Activated gamma-delta T cell treated with Interleukin-2 at 50 U/mL for 16 hours (primary cell): ENCODE measurements around the gene CNDP1.
A peak's percentile ranks its signal among the peaks of the same experiment; 100 is the strongest.
"Not testable (repeated sequence)": the region's sequence is repeated elsewhere in the genome, so short reads cannot be mapped to it uniquely, and the experiment has no call there.

Experiments used
- DNase-seq: peaks from one replicate; pipeline ENCODE4 v3.0.0-alpha.2; 2020

Gene CNDP1

DNA sequence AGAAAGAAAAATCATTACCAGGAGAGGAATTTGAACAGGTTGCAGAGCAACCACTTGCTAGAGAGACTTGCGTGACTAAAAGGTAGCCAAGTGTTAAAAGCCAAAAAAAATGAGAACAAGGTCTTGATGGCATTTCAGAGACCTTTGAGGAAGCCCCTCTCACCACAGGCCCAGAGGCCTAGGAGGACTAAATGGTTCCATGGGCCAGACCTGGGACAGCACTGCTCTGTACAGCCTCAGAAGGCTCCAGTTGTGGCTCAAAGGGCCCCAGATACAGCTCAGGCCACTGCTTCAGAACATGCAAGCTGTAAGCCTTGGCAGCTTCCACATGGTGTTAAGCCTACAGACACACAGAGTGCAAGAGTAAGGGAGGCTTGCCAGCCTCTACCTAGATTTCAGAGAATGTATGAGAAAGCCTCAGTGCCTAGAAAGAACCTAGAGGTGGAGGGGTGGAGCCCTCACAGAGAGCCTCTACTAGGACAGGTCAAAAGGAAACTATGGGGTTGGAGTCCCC is 15.3 kb downstream of the CNDP1 start:
- no peak for DNase-seq

DNA sequence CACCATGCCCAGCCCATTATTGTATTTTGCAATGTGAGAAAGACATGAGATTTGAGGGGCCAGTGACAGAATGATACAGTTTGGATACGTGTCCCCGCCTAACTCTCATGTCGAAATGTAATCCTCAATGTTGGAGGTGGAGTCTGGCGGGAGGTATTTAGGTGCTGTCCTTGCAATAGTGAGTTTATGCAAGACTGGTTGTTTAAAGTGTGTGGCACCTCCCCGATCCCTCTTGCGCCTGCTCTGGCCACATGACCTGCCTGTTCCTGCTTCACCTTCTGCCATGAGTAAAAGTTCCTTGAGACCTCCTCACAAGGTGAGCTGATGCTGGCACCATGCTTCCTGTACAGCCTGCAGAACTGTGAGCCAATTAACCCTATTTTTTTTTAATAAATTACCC is 16.6 kb downstream of the CNDP1 start:
- no peak for DNase-seq

- no peak for DNase-seq
These were observed 17.2 kb downstream of the CNDP1 start for GRCh38 chr18:74551452-74551851.

- peak; percentile 71 for DNase-seq
These were observed 17.7 kb downstream of the CNDP1 start for GRCh38 chr18:74551936-74552555.

DNA sequence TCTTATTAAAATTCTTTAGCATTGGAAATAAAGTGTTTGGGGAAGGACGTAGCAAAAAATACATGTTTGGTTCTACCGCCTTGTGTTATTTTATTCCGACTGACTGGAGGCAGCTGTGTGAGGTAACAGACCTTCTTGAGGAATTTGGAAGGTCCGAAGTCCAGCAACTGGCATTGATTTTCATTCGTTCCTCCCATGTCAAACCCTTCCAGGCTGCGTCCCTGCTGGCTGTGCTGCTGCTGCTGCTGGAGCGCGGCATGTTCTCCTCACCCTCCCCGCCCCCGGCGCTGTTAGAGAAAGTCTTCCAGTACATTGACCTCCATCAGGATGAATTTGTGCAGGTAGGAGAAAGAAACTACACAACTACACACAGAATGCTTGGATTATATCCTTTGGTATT is 21.8 kb downstream of the CNDP1 start:
- no peak for DNase-seq

DNA sequence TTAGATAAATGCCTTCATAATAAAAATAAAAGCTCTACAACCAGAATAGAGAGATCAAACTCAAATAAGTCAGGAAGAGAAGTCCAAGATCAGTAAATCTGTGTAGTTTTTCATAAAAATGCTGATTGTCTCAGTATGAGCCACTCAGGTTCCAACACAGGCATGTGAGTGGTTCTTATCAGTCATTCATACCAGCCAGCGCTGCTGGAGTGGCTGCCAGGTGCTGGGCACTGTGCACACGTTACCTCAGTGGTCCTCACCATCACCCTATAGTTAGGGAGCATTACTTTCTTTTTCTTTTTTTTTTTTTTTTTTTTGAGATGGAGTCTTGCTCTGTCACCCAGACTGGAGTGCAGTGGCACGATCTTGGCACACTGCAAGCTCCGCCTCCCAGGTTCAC is 23.8 kb downstream of the CNDP1 start:
- no peak for DNase-seq

DNA sequence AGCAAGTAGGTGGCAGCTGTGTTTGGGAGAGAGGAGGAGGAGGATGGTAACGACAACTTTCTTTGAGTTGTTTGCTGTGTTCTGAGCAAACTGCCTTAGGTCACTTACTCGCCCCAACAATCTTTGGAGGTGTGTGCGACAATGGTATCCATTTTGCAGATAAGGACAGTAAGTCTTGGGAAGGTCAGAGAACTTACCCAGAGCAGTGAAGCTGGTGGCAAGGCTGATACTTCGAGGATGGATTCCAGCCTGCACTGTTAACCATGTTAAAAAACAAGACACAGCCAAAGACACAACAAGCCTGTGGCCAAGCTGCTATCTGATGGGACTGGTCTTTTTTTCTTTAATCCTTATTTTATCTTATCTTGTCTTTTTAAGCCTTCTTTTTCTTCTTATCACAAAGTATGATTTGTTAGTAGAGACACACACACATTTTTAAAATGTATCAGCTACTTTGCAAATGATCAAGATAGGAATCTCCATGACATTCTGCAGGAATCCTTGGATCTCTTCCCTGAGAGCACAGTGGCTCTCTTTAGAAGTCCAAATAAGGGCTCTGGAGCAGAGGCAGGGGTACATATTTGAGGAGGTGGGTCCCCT is 27.9 kb downstream of the CNDP1 start:
- DNase-seq: no peak

GRCh38 chr18:74562775-74563174 is 28.5 kb downstream of the CNDP1 start:
- no peak for DNase-seq

DNA sequence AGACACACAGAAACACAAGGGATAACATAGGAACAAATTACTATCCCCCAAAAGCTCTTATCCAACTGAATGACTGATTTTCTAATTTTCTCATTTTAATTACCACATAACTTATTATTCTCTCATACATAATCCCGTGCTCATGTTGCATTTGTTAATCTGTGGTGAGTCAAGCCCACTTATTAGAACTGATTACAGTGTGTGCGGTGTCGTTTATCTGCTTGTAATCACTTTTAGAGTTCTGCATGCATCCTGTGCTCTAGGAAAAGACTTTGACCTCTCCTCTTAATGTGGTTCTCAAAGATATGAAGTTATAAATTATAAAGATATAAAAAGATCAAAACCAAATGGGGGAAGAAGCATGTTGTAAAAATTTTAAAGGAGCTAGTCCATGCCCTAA is 29.7 kb downstream of the CNDP1 start:
- DNase-seq: no peak

- not testable (repeated sequence) for DNase-seq
These were observed 30.9 kb downstream of the CNDP1 start for GRCh38 chr18:74565164-74565563.

DNA sequence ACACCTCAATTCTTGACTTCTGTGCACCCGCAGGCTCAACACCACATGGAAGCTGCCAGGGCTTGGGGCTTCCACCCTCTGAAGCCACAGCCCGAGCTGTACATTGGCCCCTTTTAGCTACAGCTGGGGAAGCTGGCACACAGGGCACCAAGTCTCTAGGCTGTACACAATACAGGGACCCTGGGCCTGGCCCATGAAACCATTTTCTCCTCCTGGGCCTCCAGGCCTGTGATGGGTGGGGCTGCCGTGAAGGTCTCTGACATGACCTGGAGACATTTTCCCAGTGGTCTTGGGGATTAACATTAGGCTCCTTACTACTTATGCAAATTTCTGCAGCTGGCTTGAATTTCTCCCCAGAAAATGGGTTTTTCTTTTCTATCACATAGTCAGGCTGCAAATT is 31.7 kb downstream of the CNDP1 start:
- not testable (repeated sequence) for DNase-seq

- no peak for DNase-seq
These were observed 33.5 kb downstream of the CNDP1 start for GRCh38 chr18:74567822-74568221.

- no peak for DNase-seq
These were observed 35.1 kb downstream of the CNDP1 start for GRCh38 chr18:74569401-74569800.

DNA sequence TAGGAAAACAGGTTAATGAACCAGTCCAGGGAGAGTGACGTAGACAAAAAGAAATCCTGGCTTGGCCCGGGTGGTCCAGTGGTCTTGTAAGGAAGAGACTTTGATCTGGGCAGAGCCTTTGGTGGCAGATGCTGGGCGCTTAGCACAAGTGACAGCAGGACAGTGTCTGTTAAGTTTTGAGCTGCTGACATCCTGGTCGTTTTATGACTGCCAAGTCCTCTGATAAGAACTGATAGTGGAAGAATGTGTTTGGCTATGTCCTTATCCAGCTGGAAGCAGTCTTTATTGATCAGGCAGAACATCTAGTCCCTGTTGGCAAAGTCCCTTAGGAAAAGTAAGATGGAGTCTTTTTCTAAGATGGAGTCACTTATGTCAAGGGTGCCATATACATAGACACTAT is 36.0 kb downstream of the CNDP1 start:
- no peak for DNase-seq

DNA sequence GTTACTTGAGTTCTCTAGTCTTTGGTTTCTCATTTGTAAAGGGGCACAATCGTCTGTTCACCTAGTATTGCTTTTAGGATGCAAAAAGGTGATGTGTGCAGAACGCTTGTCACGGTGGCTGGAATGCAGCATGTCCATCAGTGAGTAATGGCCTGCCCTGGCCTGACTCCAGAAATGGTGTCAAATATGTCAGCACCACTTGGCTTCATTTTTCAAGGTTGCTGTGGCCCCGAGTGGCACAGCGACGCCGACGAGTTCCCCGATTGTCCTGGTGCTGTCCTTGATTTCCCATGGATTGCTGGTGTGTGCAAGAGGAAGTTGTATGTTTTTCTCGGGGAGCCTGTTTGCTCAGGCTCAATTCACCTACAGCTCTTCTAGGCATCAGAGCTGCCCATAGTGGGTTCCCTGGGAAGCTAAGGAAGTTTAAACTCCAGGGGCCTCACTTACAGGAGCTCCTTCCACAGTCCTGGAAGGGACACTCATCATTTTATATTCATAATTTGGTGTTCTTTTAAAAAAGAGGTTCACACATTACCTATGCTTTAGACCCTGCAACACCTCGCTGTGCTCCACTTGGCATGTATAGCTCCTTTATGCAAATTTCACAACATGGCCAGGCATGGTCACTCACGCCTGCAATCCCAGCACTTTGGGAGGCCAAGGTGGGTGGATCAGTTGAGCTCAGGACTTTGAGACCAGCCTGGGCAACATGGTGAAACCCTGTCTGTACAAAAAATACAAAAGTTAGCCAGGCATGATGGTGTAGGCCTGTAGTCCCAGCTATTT is 37.8 kb downstream of the CNDP1 start:
- DNase-seq: no peak

- DNase-seq: no peak
These were observed 38.8 kb downstream of the CNDP1 start for GRCh38 chr18:74573053-74573452.

GRCh38 chr18:74574916-74575315 is 40.6 kb downstream of the CNDP1 start:
- DNase-seq: no peak

GRCh38 chr18:74577019-74577418 is 42.7 kb downstream of the CNDP1 start:
- DNase-seq: no peak

DNA sequence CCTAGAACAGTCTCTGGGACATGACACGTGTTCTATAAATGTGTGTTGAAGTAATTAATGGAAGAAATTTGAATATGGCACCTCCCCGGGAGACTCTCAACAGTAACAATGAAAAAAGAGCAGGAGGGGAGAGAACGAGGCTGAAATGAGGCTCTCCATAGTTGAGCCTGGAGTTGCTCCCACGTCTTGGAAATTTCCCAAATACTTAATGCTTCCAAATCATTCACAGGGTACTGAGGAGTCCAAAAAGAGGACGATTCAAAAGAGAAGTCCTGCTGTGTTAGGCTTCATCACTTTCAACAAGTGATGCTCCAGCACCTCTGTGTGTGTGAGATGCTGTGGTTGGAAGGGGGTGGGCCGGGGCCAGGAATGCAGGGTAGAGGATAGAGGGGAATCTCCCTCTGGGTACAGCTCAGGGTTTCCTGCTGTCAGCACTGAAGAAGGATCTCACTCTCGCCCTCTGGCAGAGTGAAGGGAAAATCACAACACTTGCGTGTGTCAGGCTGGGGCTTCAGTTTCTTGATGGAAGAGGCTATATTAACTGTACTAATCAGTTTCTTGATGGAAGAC is 45.3 kb downstream of the CNDP1 start:
- DNase-seq: no peak

DNA sequence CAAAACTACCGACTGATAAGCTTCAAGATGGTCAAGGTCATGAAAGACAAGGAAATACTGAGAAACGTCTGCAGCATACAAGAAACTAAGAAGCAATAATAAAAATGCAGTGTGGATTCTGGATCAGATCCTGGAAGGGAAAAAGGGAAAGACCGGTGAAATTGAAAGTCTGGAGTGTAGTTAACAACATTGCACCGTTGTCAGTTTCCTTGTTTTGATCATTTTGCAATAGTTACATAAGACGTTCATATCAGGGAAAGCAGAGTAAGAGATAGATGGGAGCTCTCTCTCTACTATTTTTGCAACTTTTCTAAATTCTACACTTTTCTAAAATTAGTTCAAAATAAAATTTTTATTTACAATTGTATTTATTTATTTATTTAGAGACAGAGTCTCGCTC is 48.3 kb downstream of the CNDP1 start:
- no peak for DNase-seq

- no peak for DNase-seq
These were observed 53.1 kb downstream of the CNDP1 start for GRCh38 chr18:74587441-74587840.

DNA sequence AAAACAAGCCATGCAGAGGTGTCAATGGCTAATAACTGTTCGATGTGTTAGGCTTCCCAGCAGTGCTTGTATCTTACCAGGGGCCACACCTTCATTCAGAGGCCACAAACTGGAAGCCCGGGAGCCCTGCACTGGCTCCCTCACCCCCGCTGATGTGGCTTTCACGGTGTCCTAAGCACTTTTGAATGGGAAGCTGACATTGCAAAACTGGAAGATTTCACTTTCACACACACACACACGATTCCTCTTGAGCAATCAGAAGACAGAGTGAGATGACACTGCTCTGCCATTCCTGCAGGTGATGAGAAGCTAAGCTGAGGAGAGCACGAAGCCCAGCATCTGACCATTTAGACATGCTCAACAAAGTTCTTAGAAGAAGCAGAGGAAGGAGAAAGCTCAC is 54.7 kb downstream of the CNDP1 start:
- no peak for DNase-seq

DNA sequence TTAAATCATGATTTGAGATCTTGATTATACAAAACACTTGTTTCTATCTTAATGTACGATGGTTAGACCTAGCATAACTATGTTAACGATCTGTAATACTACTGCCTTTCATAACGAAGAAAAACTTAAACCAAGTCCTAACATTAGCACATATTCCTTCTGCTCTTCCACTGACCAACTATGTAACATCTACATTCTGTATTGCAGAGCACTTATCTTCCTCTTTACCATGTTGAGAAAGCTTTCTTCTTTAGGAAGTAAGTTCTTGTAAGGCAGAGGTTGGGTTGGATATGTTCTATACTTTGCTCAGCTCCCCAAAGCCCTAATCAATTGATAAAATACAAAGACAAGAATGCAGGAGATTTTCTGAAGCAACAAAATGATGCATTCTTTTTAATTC is 55.5 kb downstream of the CNDP1 start:
- DNase-seq: no peak

DNA sequence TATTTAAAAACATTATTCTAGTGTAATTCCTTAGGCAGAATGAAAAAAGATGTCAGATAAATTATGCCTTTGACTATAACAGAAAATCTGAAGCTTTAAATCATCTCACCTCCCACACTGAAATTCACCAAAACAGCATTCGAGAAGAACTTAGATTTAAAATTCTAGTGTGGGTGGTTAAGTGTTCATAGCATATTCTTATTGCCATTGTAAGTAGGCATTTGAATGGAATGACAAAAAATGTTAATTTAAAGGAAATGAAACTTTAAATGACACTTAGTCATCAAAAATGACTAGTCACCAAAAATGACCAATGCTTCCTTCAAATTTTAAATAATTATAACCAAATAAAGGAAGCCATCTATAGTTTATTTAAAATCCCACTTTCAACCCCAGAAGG is 56.4 kb downstream of the CNDP1 start:
- DNase-seq: no peak
